Panc1 (cell line): ENCODE results near the gene GNAI3.

Source experiments
- POLR2AphosphoS5 ChIP-seq: IDR thresholded peaks from 2 replicates; pipeline ENCODE4 v1.6.1; 2012; ENCODE audit warnings: mild to moderate bottlenecking, low read depth, low read length, moderate library complexity
- TCF7L2 ChIP-seq: IDR thresholded peaks from 2 replicates; pipeline ENCODE4 v1.6.1; 2011; ENCODE audit warnings: mild to moderate bottlenecking, low read depth, low read length, inconsistent platforms
- TF ChIP-seq, protein P1 (sequence below), 2 experiments: IDR thresholded peaks; 2 replicates each; pipeline ENCODE4 v1.6.1; 2011 to 2012; ENCODE audit warnings: low read depth in 2 of 2, control low read depth in 1 of 2, low read length in 1 of 2, mild to moderate bottlenecking in 1 of 2, moderate library complexity in 1 of 2; ENCODE audit not compliant: insufficient read depth in 1 of 2

- TF ChIP-seq TCF7L2 = no peak
- TF ChIP-seq POLR2AphosphoS5 = no peak
- TF ChIP-seq, protein P1, sequence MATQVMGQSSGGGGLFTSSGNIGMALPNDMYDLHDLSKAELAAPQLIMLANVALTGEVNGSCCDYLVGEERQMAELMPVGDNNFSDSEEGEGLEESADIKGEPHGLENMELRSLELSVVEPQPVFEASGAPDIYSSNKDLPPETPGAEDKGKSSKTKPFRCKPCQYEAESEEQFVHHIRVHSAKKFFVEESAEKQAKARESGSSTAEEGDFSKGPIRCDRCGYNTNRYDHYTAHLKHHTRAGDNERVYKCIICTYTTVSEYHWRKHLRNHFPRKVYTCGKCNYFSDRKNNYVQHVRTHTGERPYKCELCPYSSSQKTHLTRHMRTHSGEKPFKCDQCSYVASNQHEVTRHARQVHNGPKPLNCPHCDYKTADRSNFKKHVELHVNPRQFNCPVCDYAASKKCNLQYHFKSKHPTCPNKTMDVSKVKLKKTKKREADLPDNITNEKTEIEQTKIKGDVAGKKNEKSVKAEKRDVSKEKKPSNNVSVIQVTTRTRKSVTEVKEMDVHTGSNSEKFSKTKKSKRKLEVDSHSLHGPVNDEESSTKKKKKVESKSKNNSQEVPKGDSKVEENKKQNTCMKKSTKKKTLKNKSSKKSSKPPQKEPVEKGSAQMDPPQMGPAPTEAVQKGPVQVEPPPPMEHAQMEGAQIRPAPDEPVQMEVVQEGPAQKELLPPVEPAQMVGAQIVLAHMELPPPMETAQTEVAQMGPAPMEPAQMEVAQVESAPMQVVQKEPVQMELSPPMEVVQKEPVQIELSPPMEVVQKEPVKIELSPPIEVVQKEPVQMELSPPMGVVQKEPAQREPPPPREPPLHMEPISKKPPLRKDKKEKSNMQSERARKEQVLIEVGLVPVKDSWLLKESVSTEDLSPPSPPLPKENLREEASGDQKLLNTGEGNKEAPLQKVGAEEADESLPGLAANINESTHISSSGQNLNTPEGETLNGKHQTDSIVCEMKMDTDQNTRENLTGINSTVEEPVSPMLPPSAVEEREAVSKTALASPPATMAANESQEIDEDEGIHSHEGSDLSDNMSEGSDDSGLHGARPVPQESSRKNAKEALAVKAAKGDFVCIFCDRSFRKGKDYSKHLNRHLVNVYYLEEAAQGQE (IDR thresholded peaks at IDR 0.05; ENCODE audit: insufficient read depth in 1 of 2, low read depth in 2 of 2, low read length in 1 of 2) = no peak
Measured at GRCh38 chr1:109605381-109605780, 57.0 kb downstream of the GNAI3 start.
